HEK293 (cell line): ENCODE data around the gene CYP2A6.
A peak's percentile ranks its signal among the peaks of the same experiment; 100 is the strongest.

Experiments used
- FEZF1 ChIP-seq: fragments of 450-650 bp; formaldehyde crosslinking; IDR thresholded peaks from 2 replicates; pipeline ENCODE4 v1.5.1; 2016; ENCODE audit warnings: missing biosample characterization, missing genetic modification characterization
- IKZF3 ChIP-seq: fragments of 450-650 bp; IDR thresholded peaks from 2 replicates; pipeline ENCODE4 v1.5.0; 2018; ENCODE audit warnings: missing biosample characterization, mild to moderate bottlenecking, missing genetic modification characterization, moderate library complexity
- KLF7 ChIP-seq: fragments of 450-650 bp; formaldehyde crosslinking; IDR thresholded peaks from 2 replicates; pipeline ENCODE4 v1.5.1; 2016; ENCODE audit warnings: missing biosample characterization, missing genetic modification characterization, borderline replicate concordance
- YY1 ChIP-seq: fragments of 450-650 bp; formaldehyde crosslinking; IDR thresholded peaks from 2 replicates; pipeline ENCODE4 v1.5.1; 2018; ENCODE audit warnings: missing biosample characterization, missing genetic modification characterization
- ZNF114 ChIP-seq: fragments of 450-650 bp; formaldehyde crosslinking; IDR thresholded peaks from 2 replicates; pipeline ENCODE4 v1.5.0; 2017; ENCODE audit warnings: missing biosample characterization, missing genetic modification characterization
- ZNF184 ChIP-seq: fragments of 450-650 bp; IDR thresholded peaks from 2 replicates; pipeline ENCODE4 v1.5.1; 2018; ENCODE audit warnings: missing biosample characterization, mild to moderate bottlenecking, missing genetic modification characterization
- ZNF19 ChIP-seq: fragments of 450-650 bp; formaldehyde crosslinking; IDR thresholded peaks from 2 replicates; pipeline ENCODE4; 2016; ENCODE audit warnings: missing biosample characterization, missing genetic modification characterization, low read depth
- ZNF24 ChIP-seq: fragments of 450-650 bp; formaldehyde crosslinking; IDR thresholded peaks from 2 replicates; pipeline ENCODE4 v1.5.1; 2016; ENCODE audit warnings: missing biosample characterization, missing genetic modification characterization
- ZNF335 ChIP-seq: fragments of 450-650 bp; formaldehyde crosslinking; conservative IDR thresholded peaks from 2 replicates; pipeline ENCODE4 v1.5.1; 2016; ENCODE audit warnings: missing biosample characterization, missing genetic modification characterization
- ZNF366 ChIP-seq: fragments of 450-650 bp; formaldehyde crosslinking; conservative IDR thresholded peaks from 2 replicates; pipeline ENCODE4 v1.5.1; 2016; ENCODE audit warnings: missing biosample characterization, missing genetic modification characterization
- ZNF416 ChIP-seq: fragments of 450-650 bp; formaldehyde crosslinking; IDR thresholded peaks from 2 replicates; pipeline ENCODE4 v1.5.1; 2016; ENCODE audit warnings: missing biosample characterization, missing genetic modification characterization
- ZNF501 ChIP-seq: fragments of 450-650 bp; formaldehyde crosslinking; IDR thresholded peaks from 2 replicates; pipeline ENCODE4 v1.5.1; 2016; ENCODE audit warnings: missing biosample characterization, missing genetic modification characterization
- ZNF530 ChIP-seq: fragments of 450-650 bp; formaldehyde crosslinking; IDR thresholded peaks from 2 replicates; pipeline ENCODE4 v1.5.1; 2016; ENCODE audit warnings: low read depth, missing biosample characterization, missing genetic modification characterization
- ZNF548 ChIP-seq: fragments of 450-650 bp; formaldehyde crosslinking; IDR thresholded peaks from 2 replicates; pipeline ENCODE4 v1.5.1; 2016; ENCODE audit warnings: missing biosample characterization, missing genetic modification characterization
- ZNF585B ChIP-seq: fragments of 450-650 bp; formaldehyde crosslinking; IDR thresholded peaks from 2 replicates; pipeline ENCODE4 v1.5.1; 2016; ENCODE audit warnings: missing biosample characterization, missing genetic modification characterization
- ZNF768 ChIP-seq: fragments of 450-650 bp; formaldehyde crosslinking; IDR thresholded peaks from 2 replicates; pipeline ENCODE4 v1.5.1; 2018; ENCODE audit warnings: missing biosample characterization, mild to moderate bottlenecking, missing genetic modification characterization
- TF ChIP-seq, protein P1 (sequence below): fragments of 450-650 bp; formaldehyde crosslinking; IDR thresholded peaks from 2 replicates; pipeline ENCODE4 v1.5.1; 2016; ENCODE audit warnings: missing biosample characterization, missing genetic modification characterization, borderline replicate concordance
- TF ChIP-seq, protein P2 (sequence below): fragments of 450-650 bp; formaldehyde crosslinking; IDR thresholded peaks from 2 replicates; pipeline ENCODE4 v1.5.1; 2016; ENCODE audit warnings: missing biosample characterization, missing genetic modification characterization
- TF ChIP-seq, protein P3 (sequence below): fragments of 450-650 bp; formaldehyde crosslinking; IDR thresholded peaks from 2 replicates; pipeline ENCODE4 v1.5.1; 2016; ENCODE audit warnings: missing biosample characterization, missing genetic modification characterization
- TF ChIP-seq, protein P4 (sequence below): fragments of 450-650 bp; formaldehyde crosslinking; IDR thresholded peaks from 2 replicates; pipeline ENCODE4 v1.5.1; 2016; ENCODE audit warnings: missing biosample characterization, missing genetic modification characterization, low read depth
- TF ChIP-seq, protein P5 (sequence below): fragments of 450-650 bp; formaldehyde crosslinking; IDR thresholded peaks from 2 replicates; pipeline ENCODE4 v1.5.1; 2016; ENCODE audit warnings: missing biosample characterization, missing genetic modification characterization
- TF ChIP-seq, protein P6 (sequence below): fragments of 450-650 bp; formaldehyde crosslinking; IDR thresholded peaks from 2 replicates; pipeline ENCODE4; 2016; ENCODE audit warnings: missing biosample characterization, missing genetic modification characterization

The CYP2A6 gene

DNA sequence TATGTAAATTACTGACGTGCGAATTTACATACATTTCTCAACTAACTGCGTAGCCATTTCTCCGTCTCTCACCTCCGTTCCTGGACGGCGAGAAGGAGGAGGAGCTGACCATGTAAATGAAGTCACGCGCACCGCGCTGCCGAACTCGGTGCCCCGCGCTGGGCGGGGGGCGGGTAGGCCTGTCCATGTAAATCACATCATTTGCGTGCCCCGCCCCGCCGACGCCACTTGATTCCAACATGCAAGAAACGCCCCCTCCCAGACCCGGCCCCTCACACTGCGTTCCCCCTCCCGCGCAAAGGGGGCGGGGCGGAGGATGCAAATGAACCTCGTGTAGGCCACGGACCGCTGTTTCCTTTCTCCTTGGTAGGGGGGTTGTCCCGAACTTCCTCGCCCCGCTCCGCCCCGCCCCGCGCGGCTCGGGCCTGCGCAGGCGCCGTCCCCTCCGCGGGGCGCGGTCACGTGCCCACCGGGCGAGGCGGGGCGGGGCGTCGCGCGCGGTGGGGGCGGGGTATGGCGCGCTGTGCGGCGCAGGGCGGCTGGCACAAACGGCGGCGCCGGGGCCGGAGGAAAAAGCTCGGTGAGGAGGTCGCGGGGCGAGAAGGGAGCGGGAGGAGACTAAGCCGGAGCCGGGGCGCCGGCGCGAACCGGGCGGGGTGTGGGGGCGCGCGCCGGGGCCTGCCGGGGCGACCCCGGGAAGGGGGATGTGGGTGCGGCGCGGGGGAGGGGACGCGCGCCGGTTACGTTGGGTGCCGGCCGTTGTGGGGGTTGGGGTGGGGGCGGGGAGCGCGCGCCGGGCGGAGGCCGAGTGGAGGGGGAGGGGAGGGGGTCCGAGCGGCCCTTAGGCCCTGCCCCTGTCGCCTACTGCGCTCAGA, 51.3 kb downstream of the CYP2A6 start, which contains the start of gene EGLN2 (continued):
- TF ChIP-seq, protein P1, sequence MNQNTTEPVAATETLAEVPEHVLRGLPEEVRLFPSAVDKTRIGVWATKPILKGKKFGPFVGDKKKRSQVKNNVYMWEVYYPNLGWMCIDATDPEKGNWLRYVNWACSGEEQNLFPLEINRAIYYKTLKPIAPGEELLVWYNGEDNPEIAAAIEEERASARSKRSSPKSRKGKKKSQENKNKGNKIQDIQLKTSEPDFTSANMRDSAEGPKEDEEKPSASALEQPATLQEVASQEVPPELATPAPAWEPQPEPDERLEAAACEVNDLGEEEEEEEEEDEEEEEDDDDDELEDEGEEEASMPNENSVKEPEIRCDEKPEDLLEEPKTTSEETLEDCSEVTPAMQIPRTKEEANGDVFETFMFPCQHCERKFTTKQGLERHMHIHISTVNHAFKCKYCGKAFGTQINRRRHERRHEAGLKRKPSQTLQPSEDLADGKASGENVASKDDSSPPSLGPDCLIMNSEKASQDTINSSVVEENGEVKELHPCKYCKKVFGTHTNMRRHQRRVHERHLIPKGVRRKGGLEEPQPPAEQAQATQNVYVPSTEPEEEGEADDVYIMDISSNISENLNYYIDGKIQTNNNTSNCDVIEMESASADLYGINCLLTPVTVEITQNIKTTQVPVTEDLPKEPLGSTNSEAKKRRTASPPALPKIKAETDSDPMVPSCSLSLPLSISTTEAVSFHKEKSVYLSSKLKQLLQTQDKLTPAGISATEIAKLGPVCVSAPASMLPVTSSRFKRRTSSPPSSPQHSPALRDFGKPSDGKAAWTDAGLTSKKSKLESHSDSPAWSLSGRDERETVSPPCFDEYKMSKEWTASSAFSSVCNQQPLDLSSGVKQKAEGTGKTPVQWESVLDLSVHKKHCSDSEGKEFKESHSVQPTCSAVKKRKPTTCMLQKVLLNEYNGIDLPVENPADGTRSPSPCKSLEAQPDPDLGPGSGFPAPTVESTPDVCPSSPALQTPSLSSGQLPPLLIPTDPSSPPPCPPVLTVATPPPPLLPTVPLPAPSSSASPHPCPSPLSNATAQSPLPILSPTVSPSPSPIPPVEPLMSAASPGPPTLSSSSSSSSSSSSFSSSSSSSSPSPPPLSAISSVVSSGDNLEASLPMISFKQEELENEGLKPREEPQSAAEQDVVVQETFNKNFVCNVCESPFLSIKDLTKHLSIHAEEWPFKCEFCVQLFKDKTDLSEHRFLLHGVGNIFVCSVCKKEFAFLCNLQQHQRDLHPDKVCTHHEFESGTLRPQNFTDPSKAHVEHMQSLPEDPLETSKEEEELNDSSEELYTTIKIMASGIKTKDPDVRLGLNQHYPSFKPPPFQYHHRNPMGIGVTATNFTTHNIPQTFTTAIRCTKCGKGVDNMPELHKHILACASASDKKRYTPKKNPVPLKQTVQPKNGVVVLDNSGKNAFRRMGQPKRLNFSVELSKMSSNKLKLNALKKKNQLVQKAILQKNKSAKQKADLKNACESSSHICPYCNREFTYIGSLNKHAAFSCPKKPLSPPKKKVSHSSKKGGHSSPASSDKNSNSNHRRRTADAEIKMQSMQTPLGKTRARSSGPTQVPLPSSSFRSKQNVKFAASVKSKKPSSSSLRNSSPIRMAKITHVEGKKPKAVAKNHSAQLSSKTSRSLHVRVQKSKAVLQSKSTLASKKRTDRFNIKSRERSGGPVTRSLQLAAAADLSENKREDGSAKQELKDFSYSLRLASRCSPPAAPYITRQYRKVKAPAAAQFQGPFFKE (tag by site-specific recombination): no peak
- TF ChIP-seq, protein P2, sequence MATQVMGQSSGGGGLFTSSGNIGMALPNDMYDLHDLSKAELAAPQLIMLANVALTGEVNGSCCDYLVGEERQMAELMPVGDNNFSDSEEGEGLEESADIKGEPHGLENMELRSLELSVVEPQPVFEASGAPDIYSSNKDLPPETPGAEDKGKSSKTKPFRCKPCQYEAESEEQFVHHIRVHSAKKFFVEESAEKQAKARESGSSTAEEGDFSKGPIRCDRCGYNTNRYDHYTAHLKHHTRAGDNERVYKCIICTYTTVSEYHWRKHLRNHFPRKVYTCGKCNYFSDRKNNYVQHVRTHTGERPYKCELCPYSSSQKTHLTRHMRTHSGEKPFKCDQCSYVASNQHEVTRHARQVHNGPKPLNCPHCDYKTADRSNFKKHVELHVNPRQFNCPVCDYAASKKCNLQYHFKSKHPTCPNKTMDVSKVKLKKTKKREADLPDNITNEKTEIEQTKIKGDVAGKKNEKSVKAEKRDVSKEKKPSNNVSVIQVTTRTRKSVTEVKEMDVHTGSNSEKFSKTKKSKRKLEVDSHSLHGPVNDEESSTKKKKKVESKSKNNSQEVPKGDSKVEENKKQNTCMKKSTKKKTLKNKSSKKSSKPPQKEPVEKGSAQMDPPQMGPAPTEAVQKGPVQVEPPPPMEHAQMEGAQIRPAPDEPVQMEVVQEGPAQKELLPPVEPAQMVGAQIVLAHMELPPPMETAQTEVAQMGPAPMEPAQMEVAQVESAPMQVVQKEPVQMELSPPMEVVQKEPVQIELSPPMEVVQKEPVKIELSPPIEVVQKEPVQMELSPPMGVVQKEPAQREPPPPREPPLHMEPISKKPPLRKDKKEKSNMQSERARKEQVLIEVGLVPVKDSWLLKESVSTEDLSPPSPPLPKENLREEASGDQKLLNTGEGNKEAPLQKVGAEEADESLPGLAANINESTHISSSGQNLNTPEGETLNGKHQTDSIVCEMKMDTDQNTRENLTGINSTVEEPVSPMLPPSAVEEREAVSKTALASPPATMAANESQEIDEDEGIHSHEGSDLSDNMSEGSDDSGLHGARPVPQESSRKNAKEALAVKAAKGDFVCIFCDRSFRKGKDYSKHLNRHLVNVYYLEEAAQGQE (tag by site-specific recombination): no peak
- TF ChIP-seq, protein P3, sequence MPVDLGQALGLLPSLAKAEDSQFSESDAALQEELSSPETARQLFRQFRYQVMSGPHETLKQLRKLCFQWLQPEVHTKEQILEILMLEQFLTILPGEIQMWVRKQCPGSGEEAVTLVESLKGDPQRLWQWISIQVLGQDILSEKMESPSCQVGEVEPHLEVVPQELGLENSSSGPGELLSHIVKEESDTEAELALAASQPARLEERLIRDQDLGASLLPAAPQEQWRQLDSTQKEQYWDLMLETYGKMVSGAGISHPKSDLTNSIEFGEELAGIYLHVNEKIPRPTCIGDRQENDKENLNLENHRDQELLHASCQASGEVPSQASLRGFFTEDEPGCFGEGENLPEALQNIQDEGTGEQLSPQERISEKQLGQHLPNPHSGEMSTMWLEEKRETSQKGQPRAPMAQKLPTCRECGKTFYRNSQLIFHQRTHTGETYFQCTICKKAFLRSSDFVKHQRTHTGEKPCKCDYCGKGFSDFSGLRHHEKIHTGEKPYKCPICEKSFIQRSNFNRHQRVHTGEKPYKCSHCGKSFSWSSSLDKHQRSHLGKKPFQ (tag by site-specific recombination): no peak
- 0 out of 2 replicates have a peak, but pooled peaks have one; percentile 40 for TF ChIP-seq KLF7
- TF ChIP-seq ZNF366 (tag by site-specific recombination): peak; percentile 90
- no peak for TF ChIP-seq ZNF184
- no peak for TF ChIP-seq ZNF585B (tag by site-specific recombination)
- no peak for TF ChIP-seq ZNF416 (tag by site-specific recombination)
- peak; percentile 33; the same call in 1 of the 2 replicates for TF ChIP-seq ZNF24 (tag by site-specific recombination)
- TF ChIP-seq, protein P4, sequence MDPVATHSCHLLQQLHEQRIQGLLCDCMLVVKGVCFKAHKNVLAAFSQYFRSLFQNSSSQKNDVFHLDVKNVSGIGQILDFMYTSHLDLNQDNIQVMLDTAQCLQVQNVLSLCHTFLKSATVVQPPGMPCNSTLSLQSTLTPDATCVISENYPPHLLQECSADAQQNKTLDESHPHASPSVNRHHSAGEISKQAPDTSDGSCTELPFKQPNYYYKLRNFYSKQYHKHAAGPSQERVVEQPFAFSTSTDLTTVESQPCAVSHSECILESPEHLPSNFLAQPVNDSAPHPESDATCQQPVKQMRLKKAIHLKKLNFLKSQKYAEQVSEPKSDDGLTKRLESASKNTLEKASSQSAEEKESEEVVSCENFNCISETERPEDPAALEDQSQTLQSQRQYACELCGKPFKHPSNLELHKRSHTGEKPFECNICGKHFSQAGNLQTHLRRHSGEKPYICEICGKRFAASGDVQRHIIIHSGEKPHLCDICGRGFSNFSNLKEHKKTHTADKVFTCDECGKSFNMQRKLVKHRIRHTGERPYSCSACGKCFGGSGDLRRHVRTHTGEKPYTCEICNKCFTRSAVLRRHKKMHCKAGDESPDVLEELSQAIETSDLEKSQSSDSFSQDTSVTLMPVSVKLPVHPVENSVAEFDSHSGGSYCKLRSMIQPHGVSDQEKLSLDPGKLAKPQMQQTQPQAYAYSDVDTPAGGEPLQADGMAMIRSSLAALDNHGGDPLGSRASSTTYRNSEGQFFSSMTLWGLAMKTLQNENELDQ (tag by site-specific recombination): no peak
- no peak for TF ChIP-seq ZNF19
- no peak for TF ChIP-seq ZNF114 (tag by site-specific recombination)
- TF ChIP-seq ZNF335 (tag by site-specific recombination): peak; percentile 20
- TF ChIP-seq FEZF1 (tag by site-specific recombination): no peak
- TF ChIP-seq, protein P5, sequence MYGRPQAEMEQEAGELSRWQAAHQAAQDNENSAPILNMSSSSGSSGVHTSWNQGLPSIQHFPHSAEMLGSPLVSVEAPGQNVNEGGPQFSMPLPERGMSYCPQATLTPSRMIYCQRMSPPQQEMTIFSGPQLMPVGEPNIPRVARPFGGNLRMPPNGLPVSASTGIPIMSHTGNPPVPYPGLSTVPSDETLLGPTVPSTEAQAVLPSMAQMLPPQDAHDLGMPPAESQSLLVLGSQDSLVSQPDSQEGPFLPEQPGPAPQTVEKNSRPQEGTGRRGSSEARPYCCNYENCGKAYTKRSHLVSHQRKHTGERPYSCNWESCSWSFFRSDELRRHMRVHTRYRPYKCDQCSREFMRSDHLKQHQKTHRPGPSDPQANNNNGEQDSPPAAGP: peak; percentile 9; the same call in 1 of the 2 replicates
- TF ChIP-seq, protein P6, sequence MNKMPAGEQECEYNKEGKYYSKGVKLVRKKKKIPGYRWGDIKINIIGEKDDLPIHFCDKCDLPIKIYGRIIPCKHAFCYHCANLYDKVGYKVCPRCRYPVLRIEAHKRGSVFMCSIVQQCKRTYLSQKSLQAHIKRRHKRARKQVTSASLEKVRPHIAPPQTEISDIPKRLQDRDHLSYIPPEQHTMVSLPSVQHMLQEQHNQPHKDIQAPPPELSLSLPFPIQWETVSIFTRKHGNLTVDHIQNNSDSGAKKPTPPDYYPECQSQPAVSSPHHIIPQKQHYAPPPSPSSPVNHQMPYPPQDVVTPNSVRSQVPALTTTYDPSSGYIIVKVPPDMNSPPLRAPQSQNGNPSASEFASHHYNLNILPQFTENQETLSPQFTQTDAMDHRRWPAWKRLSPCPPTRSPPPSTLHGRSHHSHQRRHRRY (tag by site-specific recombination): no peak
- peak; percentile 54; the same call in 1 of the 2 replicates for TF ChIP-seq IKZF3 (tag by site-specific recombination)
- TF ChIP-seq ZNF548 (tag by site-specific recombination): no peak
- no peak for TF ChIP-seq ZNF501 (tag by site-specific recombination)
- no peak for TF ChIP-seq ZNF768 (tag by site-specific recombination)
- no peak for TF ChIP-seq ZNF530 (tag by site-specific recombination)
- no peak for TF ChIP-seq YY1 (tag by site-specific recombination)
